Loucy (cell line): ENCODE measurements around the gene FHIP2A.
A peak's percentile ranks its signal among the peaks of the same experiment; 100 is the strongest.

Source experiments
- H2AFZ ChIP-seq: fragments of 200-600 bp; sonication (generic); 2 replicates; pipeline ENCODE4 v1.6.0; 2016; ENCODE audit warnings: antibody characterized with exemption, mild to moderate bottlenecking, low read length, moderate library complexity
- H3F3A ChIP-seq: fragments of 200-600 bp; 2 replicates; pipeline ENCODE4 v1.6.0; 2016; ENCODE audit warnings: antibody characterized with exemption, low read depth, mild to moderate bottlenecking
- H3K27me3 ChIP-seq: fragments of 200-600 bp; sonication (generic); 2 replicates; pipeline ENCODE4 v1.6.1; 2014; ENCODE audit warnings: low read length, mild to moderate bottlenecking; ENCODE audit not compliant: insufficient read depth, poor library complexity, severe bottlenecking
- H3K36me3 ChIP-seq: fragments of 200-600 bp; sonication (generic); 2 replicates; pipeline ENCODE4 v1.6.1; 2016; ENCODE audit warnings: low read length; ENCODE audit not compliant: insufficient read depth
- H3K4me1 ChIP-seq: fragments of 200-600 bp; sonication (generic); 2 replicates; pipeline ENCODE4 v1.5.1; 2014; ENCODE audit warnings: low read length, mild to moderate bottlenecking; ENCODE audit not compliant: insufficient read depth, poor library complexity, severe bottlenecking
- H3K4me2 ChIP-seq: fragments of 200-600 bp; sonication (generic); 2 replicates; pipeline ENCODE4 v1.6.0; 2014; ENCODE audit warnings: antibody characterized with exemption, low read length, low read depth, mild to moderate bottlenecking; ENCODE audit not compliant: poor library complexity, severe bottlenecking
- H3K4me3 ChIP-seq: fragments of 200-600 bp; sonication (generic); 2 replicates; pipeline ENCODE4 v1.5.1; 2014; ENCODE audit warnings: low read length, mild to moderate bottlenecking, mixed read lengths; ENCODE audit not compliant: poor library complexity, severe bottlenecking
- H3K79me2 ChIP-seq: fragments of 200-600 bp; sonication (generic); 2 replicates; pipeline ENCODE4 v1.6.1; 2014; ENCODE audit warnings: low read length; ENCODE audit not compliant: insufficient read depth
- H3K9ac ChIP-seq: fragments of 200-600 bp; sonication (generic); 2 replicates; pipeline ENCODE4 v1.6.0; 2014; ENCODE audit warnings: mild to moderate bottlenecking, low read depth, low read length, moderate library complexity; ENCODE audit not compliant: poor library complexity, severe bottlenecking
- H3K9me2 ChIP-seq: fragments of 200-600 bp; sonication (generic); replicated peaks from 2 replicates; pipeline ENCODE4 v1.6.1; 2016; ENCODE audit warnings: low read depth, low read length, mixed read lengths
- H3K9me3 ChIP-seq: fragments of 200-600 bp; sonication (generic); 2 replicates; pipeline ENCODE4 v1.6.1; 2014; ENCODE audit warnings: mild to moderate bottlenecking, antibody characterized with exemption, low read length, low read depth; ENCODE audit not compliant: insufficient read depth
- H4K20me1 ChIP-seq: fragments of 200-600 bp; sonication (generic); 2 replicates; pipeline ENCODE4 v1.6.0; 2014; ENCODE audit warnings: antibody characterized with exemption, low read length, mild to moderate bottlenecking; ENCODE audit not compliant: insufficient read depth, poor library complexity, severe bottlenecking
- CTCF ChIP-seq: fragments of 200-600 bp; sonication (generic); conservative IDR thresholded peaks from 2 replicates; pipeline ENCODE4 v1.5.1; 2014; ENCODE audit warnings: mild to moderate bottlenecking, antibody characterized with exemption, low read length
- EZH2phosphoT487 ChIP-seq: fragments of 200-600 bp; IDR thresholded peaks from 2 replicates; pipeline ENCODE4 v1.6.1; 2018; ENCODE audit warnings: antibody characterized with exemption, mild to moderate bottlenecking, moderate library complexity, borderline replicate concordance

Gene FHIP2A

GRCh38 chr10:114831186-114831867 is 9.7 kb downstream of the FHIP2A start:
- Histone ChIP-seq H3K79me2 (peaks cover 74% of the 10 kb centered on the region), H3K9me3 (no peaks in the 10 kb centered on the region), H3K4me2 (peak overlapping the region; percentile 100), H3F3A (no peaks in the 10 kb centered on the region), H3K4me1 (peaks cover 48% of the 10 kb centered on the region), H3K27me3 (no peaks in the 10 kb centered on the region), H3K9ac (no peak overlapping the region), H3K4me3 (no peak overlapping the region), H3K36me3 (peaks cover 50% of the 10 kb centered on the region), H3K9me2 (no peaks in the 10 kb centered on the region), H2AFZ (no peak overlapping the region), H4K20me1 (peaks cover 44% of the 10 kb centered on the region)
- TF ChIP-seq EZH2phosphoT487 = no peak
- TF ChIP-seq CTCF = no peak

- H3K27me3 ChIP-seq = no peaks in the 10 kb centered on the region
- H3K9ac ChIP-seq = no peak overlapping the region
- peaks cover 8% of the 10 kb centered on the region for H3K4me1 ChIP-seq
- peaks cover 95% of the 10 kb centered on the region for H3K36me3 ChIP-seq
- H3K79me2 ChIP-seq = peaks cover 31% of the 10 kb centered on the region
- H3K9me2 ChIP-seq = no peaks in the 10 kb centered on the region
- no peak for TF ChIP-seq EZH2phosphoT487
- no peak for TF ChIP-seq CTCF
- H4K20me1 ChIP-seq = peaks cover 4% of the 10 kb centered on the region
- no peaks in the 10 kb centered on the region for H3K9me3 ChIP-seq
- no peak overlapping the region for H3K4me2 ChIP-seq
- no peak overlapping the region for H2AFZ ChIP-seq
- H3K4me3 ChIP-seq = no peak overlapping the region
- H3F3A ChIP-seq = no peaks in the 10 kb centered on the region
Measured at GRCh38 chr10:114837690-114838089, 16.1 kb downstream of the FHIP2A start.

GRCh38 chr10:114839901-114840300 is 18.3 kb downstream of the FHIP2A start:
- Histone ChIP-seq H3K9me2 (no peaks in the 10 kb centered on the region), H3K9ac (no peak overlapping the region), H2AFZ (no peak overlapping the region), H3K36me3 (peaks cover 94% of the 10 kb centered on the region), H3K79me2 (peaks cover 20% of the 10 kb centered on the region), H3K27me3 (no peaks in the 10 kb centered on the region), H3F3A (no peaks in the 10 kb centered on the region), H3K4me1 (no peaks in the 10 kb centered on the region), H3K4me2 (no peak overlapping the region), H3K9me3 (no peaks in the 10 kb centered on the region), H3K4me3 (no peak overlapping the region), H4K20me1 (no peaks in the 10 kb centered on the region)
- no peak for TF ChIP-seq CTCF
- TF ChIP-seq EZH2phosphoT487 = no peak
